K562 treated with DMSO at 1 percent for 4 hours (cell line): ENCODE measurements around the gene GP2. TPM values are rescaled to one million over a fixed set of nuclear protein-coding genes. Genes with fewer than 3 reads are reported as not detected.

ENCODE experiments used
- total RNA-seq: library from RNA; unstranded; fragments of 300-600 nt; gene quantifications from 2 replicates; pipeline ENCODE4 v1.2.3, GENCODE V29; 2022; ENCODE audit not compliant: insufficient read depth

The GP2 gene
- total RNA-seq = not detected in 2 replicates

DNA sequence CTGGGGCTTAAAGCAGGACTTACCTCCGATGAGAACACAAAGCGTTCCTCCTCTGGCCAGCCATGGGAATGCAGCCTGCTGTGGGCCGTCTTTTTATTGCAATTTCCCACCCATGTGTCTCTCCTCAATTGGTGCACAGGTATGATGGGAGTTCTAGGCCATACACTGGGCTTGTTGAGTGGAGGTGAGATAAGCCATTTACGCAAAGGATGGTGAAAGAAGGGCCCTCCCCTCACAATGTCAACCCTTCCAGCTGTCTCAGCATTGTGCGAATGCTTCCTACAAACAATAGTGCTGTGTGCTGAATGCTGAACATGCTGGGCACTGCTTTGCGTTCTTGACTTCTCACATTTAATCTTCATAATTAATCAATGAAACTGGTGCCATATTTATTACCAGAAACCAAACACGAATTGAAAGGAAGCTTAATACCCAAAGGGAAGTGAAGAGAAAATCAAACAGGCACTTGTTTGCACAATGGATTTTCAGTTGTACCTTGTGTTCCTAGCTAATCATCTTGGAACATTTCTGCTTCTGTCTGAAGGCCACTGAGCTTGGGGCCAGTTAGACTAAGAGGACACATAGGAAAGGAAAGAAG is at the start of gene GP2:
Gene GP2, minus strand, starts transcription at position 70 of the 598 bp plus-strand sequence. CDS start 1,082 bp downstream, outside the sequence.

GRCh38 chr16:20352615-20353014 is 25.3 kb upstream of the GP2 start, which contains the start of gene UMOD:
TSS of gene UMOD (minus strand) at chr16:20352715. CDS start at chr16:20350737, 1,978 bp downstream.

Other genes with a start within 250 kb of the GP2 start
- gene UMOD, start 25.2 kb upstream of the GP2 start, total RNA-seq = not detected in 2 replicates
- gene PDILT, start 77.2 kb upstream of the GP2 start, total RNA-seq = not detected in 2 replicates
- 0.43 TPM in 1 of 2 replicates, not detected in the other for gene ACSM5, start 82.0 kb upstream of the GP2 start, total RNA-seq
- not detected in 2 replicates for gene ACSM2A, start 124.0 kb upstream of the GP2 start, total RNA-seq
- 1.8 and 16.9 TPM in 2 replicates for gene ACSM2B, start 248.9 kb upstream of the GP2 start, total RNA-seq